HCT116 (cell line): Measurements from ENCODE around the gene DMAC1. TPM values are rescaled to one million over a fixed set of nuclear protein-coding genes. Genes with fewer than 3 reads are reported as not detected.

Experiments used
- ATAC-seq: fragments of 200-7000 bp; cut with Tn5 transposase; 2 replicates; pipeline ENCODE4 v1.9.1; 2020; ENCODE audit warnings: mild to moderate bottlenecking, moderate library complexity
- BruUV-seq: library from RNA; stranded (reverse); fragments of 400-500 nt; replicated peaks from 2 replicates; lab custom pipeline; 2021; lab: Mats Ljungman, UMichigan
- CTCF ChIA-PET: fragments of 300-600 bp; sonication (Branson Sonifier 250); formaldehyde crosslinking; loops from one replicate; lab custom pipeline; 2021; ENCODE audit warnings: antibody characterized with exemption; lab: Charles Lee
- POLR2A ChIA-PET: fragments of 300-600, 350-600 bp; sonication (Branson Sonifier 250); formaldehyde crosslinking; loops from one replicate; lab custom pipeline; 2021; ENCODE audit warnings: antibody characterized with exemption; lab: Charles Lee
- RAD21 ChIA-PET, 2 experiments: fragments of 300-600 bp; sonication (Branson Sonifier 250); formaldehyde crosslinking; loops; one replicate each; lab custom pipeline; 2023; ENCODE audit warnings: low total read pairs in 2 of 2; ENCODE audit not compliant: uncharacterized antibody in 2 of 2, unreplicated experiment in 2 of 2, low non-redundant PET in 1 of 2; lab: Charles Lee
- DNase-seq: peaks from one replicate; pipeline ENCODE4 v3.0.0-alpha.2; 2010; ENCODE audit warnings: low read depth, low spot score
- H2AFZ ChIP-seq: fragments of 200-600 bp; shearing (Covaris generic), sonication (generic); 2 replicates; pipeline ENCODE4 v1.6.1; 2017; ENCODE audit warnings: low read depth, mixed run types, mixed read lengths, antibody characterized with exemption, low read length; ENCODE audit not compliant: poor library complexity, severe bottlenecking
- H3K27ac ChIP-seq: 2 replicates; pipeline ENCODE4 v1.5.1; 2012; ENCODE audit warnings: low read depth, low read length
- H3K27me3 ChIP-seq: fragments of 200-600 bp; sonication (generic); 2 replicates; pipeline ENCODE4 v1.6.1; 2016; ENCODE audit warnings: mixed run types, low read length, mixed read lengths; ENCODE audit not compliant: insufficient read depth
- H3K36me3 ChIP-seq, 2 experiments: fragments of 200-500 bp in 1 of 2; fragments of 200-600 bp in 1 of 2; sonication (Bioruptor generic) in 1 of 2; sonication (generic) in 1 of 2; 2 replicates each; pipeline versions ENCODE4 v1.5.1 to v1.6.1; 2014 to 2016; ENCODE audit warnings: low read length in 2 of 2, inconsistent platforms in 1 of 2, mixed read lengths in 1 of 2, mixed run types in 1 of 2; ENCODE audit not compliant: insufficient read depth in 2 of 2, control insufficient read depth in 1 of 2
- H3K4me1 ChIP-seq, 2 experiments: fragments of 200-600 bp in 1 of 2; sonication (generic) in 1 of 2; 2 replicates each; pipeline versions ENCODE4 v1.5.1 to v1.6.1; 2012 to 2017; ENCODE audit warnings: low read length in 2 of 2, inconsistent platforms in 1 of 2, mild to moderate bottlenecking in 1 of 2, mixed read lengths in 1 of 2, mixed run types in 1 of 2, moderate library complexity in 1 of 2; ENCODE audit not compliant: insufficient read depth in 2 of 2, control insufficient read depth in 1 of 2
- H3K4me2 ChIP-seq: fragments of 200-600 bp; sonication (generic); 2 replicates; pipeline ENCODE4 v1.6.1; 2017; ENCODE audit warnings: mixed run types, low read length, mixed read lengths
- H3K4me3 ChIP-seq, 2 experiments: fragments of 200-600 bp in 1 of 2; sonication (generic) in 1 of 2; replicated peaks in 1 of 2; 2 replicates each; pipeline ENCODE4 v1.5.1; 2011 to 2016; ENCODE audit warnings: low read length in 2 of 2, control low read depth in 1 of 2, low read depth in 1 of 2, mild to moderate bottlenecking in 1 of 2, mixed read lengths in 1 of 2, mixed run types in 1 of 2
- H3K79me2 ChIP-seq: fragments of 200-600 bp; sonication (generic); 2 replicates; pipeline ENCODE4 v1.6.1; 2017; ENCODE audit warnings: mild to moderate bottlenecking, mixed run types, low read length, moderate library complexity, mixed read lengths; ENCODE audit not compliant: insufficient read depth
- H3K9ac ChIP-seq: fragments of 200-600 bp; sonication (generic); 2 replicates; pipeline ENCODE4 v1.6.1; 2016; ENCODE audit warnings: low read length, mixed read lengths
- H3K9me2 ChIP-seq: fragments of 200-600 bp; sonication (generic), shearing (Covaris generic); 2 replicates; pipeline ENCODE4 v1.6.1; 2017; ENCODE audit warnings: mixed run types, mild to moderate bottlenecking, moderate library complexity; ENCODE audit not compliant: insufficient read depth
- H3K9me3 ChIP-seq, 2 experiments: fragments of 200-500 bp in 1 of 2; fragments of 200-600 bp in 1 of 2; sonication (Bioruptor generic) in 1 of 2; sonication (generic) in 1 of 2; 2 replicates each; pipeline ENCODE4 v1.6.1; 2014 to 2017; ENCODE audit warnings: low read length in 2 of 2, mixed read lengths in 2 of 2, inconsistent platforms in 1 of 2, low read depth in 1 of 2, mild to moderate bottlenecking in 1 of 2, mixed run types in 1 of 2, moderate library complexity in 1 of 2; ENCODE audit not compliant: control insufficient read depth in 1 of 2, insufficient read depth in 1 of 2
- H4K20me1 ChIP-seq: fragments of 200-600 bp; sonication (generic), shearing (Covaris generic); 2 replicates; pipeline ENCODE4 v1.6.1; 2017; ENCODE audit warnings: mixed run types, mild to moderate bottlenecking, moderate library complexity; ENCODE audit not compliant: insufficient read depth
- EGR1 ChIP-seq: IDR thresholded peaks from 2 replicates; pipeline ENCODE4 v1.6.1; 2012; ENCODE audit warnings: low read depth
- ELF1 ChIP-seq: IDR thresholded peaks from 2 replicates; pipeline ENCODE4 v1.6.1; 2012; ENCODE audit warnings: low read depth, borderline replicate concordance
- FOSL1 ChIP-seq: IDR thresholded peaks from 2 replicates; pipeline ENCODE4 v1.6.1; 2012; ENCODE audit warnings: low read depth
- JUND ChIP-seq: IDR thresholded peaks from 2 replicates; pipeline ENCODE4 v1.6.1; 2012
- POLR2A ChIP-seq: IDR thresholded peaks from 2 replicates; pipeline ENCODE4 v1.7.0; 2011; ENCODE audit warnings: borderline replicate concordance; ENCODE audit not compliant: insufficient read depth, insufficient read length; ENCODE audit errors: extremely low read depth
- POLR2AphosphoS5 ChIP-seq: IDR thresholded peaks from 2 replicates; pipeline ENCODE4 v1.6.1; 2011; ENCODE audit warnings: mild to moderate bottlenecking, low read depth, low read length, moderate library complexity
- SIN3A ChIP-seq: IDR thresholded peaks from 2 replicates; pipeline ENCODE4 v1.6.1; 2012; ENCODE audit warnings: low read depth
- SRF ChIP-seq: IDR thresholded peaks from 2 replicates; pipeline ENCODE4 v1.6.1; 2012; ENCODE audit warnings: low read depth
- TCF7L2 ChIP-seq: IDR thresholded peaks from 2 replicates; pipeline ENCODE4 v1.7.0; 2011; ENCODE audit warnings: borderline replicate concordance, inconsistent platforms; ENCODE audit not compliant: insufficient read depth, insufficient read length; ENCODE audit errors: extremely low read depth
- ZFX ChIP-seq: fragments of 450-650 bp; IDR thresholded peaks from 2 replicates; pipeline ENCODE4 v1.6.1; 2017
- intact Hi-C: fragments of 100-400 bp; cut with micrococcal nuclease; formaldehyde crosslinking; loops from 2 replicates; pipeline ENCODE4 v1.10.0; 2022
- total RNA-seq: library from RNA; stranded (reverse); gene quantifications from one replicate; pipeline ENCODE4 v1.2.1, GENCODE V29; 2021; ENCODE audit not compliant: unreplicated experiment
- TF ChIP-seq, protein P1 (sequence below): IDR thresholded peaks from 2 replicates; pipeline ENCODE4 v1.6.1; 2011; ENCODE audit warnings: mild to moderate bottlenecking, low read length, moderate library complexity; ENCODE audit not compliant: insufficient replicate concordance; ENCODE audit errors: extremely low read depth
- TF ChIP-seq, protein P2 (sequence below): IDR thresholded peaks from 2 replicates; pipeline ENCODE4 v1.6.1; 2012; ENCODE audit warnings: low read depth
- TF ChIP-seq, protein P3 (sequence below), 3 experiments: fragments of 200-600 bp in 1 of 3; sonication (generic) in 1 of 3; IDR thresholded peaks in 2 of 3; conservative IDR thresholded peaks in 1 of 3; 2 replicates each; pipeline ENCODE4 v1.5.1; 2012 to 2017; ENCODE audit warnings: low read depth in 2 of 3, low read length in 2 of 3, antibody characterized with exemption in 1 of 3, borderline replicate concordance in 1 of 3, control low read depth in 1 of 3, mild to moderate bottlenecking in 1 of 3, mixed read lengths in 1 of 3, mixed run types in 1 of 3, moderate library complexity in 1 of 3; ENCODE audit not compliant: insufficient read depth in 1 of 3

DMAC1 gene
- total RNA-seq, 1 experiment from 2014 or later = 39.1 TPM

DNA sequence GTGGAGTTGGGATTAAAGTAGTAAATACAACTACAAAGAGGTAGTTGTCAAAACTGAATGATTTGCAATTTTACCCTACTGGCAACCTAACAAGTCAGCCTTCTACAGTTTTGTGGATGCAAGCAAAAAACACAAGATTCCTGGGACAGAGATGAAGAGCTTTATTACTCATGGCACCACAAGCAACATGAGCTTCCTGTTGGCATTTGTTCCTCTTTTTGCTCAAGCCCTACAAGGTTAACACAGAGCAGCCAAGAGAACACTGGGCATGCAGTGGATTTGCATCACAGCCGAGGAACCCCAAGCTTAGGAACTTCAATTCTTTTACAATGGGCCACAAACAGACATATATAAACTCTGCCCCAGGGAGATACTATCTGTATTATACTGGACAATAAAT lies 28.8 kb upstream of the DMAC1 start:
- no peaks in the 10 kb centered on the region for H3K79me2 ChIP-seq
- H3K4me3 ChIP-seq = no peak overlapping the region
- H3K4me1 ChIP-seq = no peaks in the 10 kb centered on the region
- no peaks in the 10 kb centered on the region for H3K36me3 ChIP-seq
- H3K9me3 ChIP-seq = no peaks in the 10 kb centered on the region
- intact Hi-C loops = no loop called here
- no peaks in the 10 kb centered on the region for H4K20me1 ChIP-seq
- H3K27ac ChIP-seq = no peak overlapping the region
- no peaks in the 10 kb centered on the region for H3K27me3 ChIP-seq
- no peak for TF ChIP-seq EGR1
- no peak overlapping the region for H3K9ac ChIP-seq
- no peak overlapping the region for H2AFZ ChIP-seq
- H3K4me2 ChIP-seq = no peak overlapping the region
- POLR2A ChIA-PET = no interaction called here
- no peak for DNase-seq
- BruUV-seq = no TSS peak
- no peaks in the 10 kb centered on the region for H3K9me2 ChIP-seq
- RAD21 ChIA-PET = no interaction called here
- ATAC-seq = no peak
- CTCF ChIA-PET = no interaction called here

DNA sequence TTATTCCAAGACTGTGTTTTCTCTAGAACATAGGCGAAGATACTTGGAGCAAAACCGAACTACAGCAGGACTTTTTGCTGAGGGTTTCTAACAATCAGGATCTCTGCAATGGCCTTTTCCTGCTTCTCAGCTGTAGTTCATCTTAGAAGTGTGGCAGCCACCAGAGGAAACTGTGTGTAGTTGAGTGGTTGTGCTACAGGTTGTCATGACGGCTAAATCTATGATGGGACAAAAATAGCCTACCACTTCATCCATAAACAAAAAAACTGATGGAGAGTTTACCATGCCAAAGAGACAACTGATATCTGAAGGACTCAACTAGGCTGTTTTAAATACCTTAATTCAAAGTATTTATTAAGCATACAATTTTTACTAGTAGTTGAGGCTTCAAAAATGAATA lies 28.2 kb upstream of the DMAC1 start:
- BruUV-seq = no TSS peak
- no peaks in the 10 kb centered on the region for H3K4me1 ChIP-seq
- H3K4me2 ChIP-seq = no peak overlapping the region
- CTCF ChIA-PET = no interaction called here
- RAD21 ChIA-PET = no interaction called here
- ATAC-seq = no peak
- intact Hi-C loops = no loop called here
- H4K20me1 ChIP-seq = no peaks in the 10 kb centered on the region
- H3K9ac ChIP-seq = no peak overlapping the region
- POLR2A ChIA-PET = no interaction called here
- H3K27ac ChIP-seq = no peak overlapping the region
- no peaks in the 10 kb centered on the region for H3K9me3 ChIP-seq
- TF ChIP-seq, protein P1, sequence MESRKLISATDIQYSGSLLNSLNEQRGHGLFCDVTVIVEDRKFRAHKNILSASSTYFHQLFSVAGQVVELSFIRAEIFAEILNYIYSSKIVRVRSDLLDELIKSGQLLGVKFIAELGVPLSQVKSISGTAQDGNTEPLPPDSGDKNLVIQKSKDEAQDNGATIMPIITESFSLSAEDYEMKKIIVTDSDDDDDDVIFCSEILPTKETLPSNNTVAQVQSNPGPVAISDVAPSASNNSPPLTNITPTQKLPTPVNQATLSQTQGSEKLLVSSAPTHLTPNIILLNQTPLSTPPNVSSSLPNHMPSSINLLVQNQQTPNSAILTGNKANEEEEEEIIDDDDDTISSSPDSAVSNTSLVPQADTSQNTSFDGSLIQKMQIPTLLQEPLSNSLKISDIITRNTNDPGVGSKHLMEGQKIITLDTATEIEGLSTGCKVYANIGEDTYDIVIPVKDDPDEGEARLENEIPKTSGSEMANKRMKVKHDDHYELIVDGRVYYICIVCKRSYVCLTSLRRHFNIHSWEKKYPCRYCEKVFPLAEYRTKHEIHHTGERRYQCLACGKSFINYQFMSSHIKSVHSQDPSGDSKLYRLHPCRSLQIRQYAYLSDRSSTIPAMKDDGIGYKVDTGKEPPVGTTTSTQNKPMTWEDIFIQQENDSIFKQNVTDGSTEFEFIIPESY = no peak
- TF ChIP-seq POLR2AphosphoS5 = no peak
- TF ChIP-seq ELF1 = no peak
- TF ChIP-seq, protein P2, sequence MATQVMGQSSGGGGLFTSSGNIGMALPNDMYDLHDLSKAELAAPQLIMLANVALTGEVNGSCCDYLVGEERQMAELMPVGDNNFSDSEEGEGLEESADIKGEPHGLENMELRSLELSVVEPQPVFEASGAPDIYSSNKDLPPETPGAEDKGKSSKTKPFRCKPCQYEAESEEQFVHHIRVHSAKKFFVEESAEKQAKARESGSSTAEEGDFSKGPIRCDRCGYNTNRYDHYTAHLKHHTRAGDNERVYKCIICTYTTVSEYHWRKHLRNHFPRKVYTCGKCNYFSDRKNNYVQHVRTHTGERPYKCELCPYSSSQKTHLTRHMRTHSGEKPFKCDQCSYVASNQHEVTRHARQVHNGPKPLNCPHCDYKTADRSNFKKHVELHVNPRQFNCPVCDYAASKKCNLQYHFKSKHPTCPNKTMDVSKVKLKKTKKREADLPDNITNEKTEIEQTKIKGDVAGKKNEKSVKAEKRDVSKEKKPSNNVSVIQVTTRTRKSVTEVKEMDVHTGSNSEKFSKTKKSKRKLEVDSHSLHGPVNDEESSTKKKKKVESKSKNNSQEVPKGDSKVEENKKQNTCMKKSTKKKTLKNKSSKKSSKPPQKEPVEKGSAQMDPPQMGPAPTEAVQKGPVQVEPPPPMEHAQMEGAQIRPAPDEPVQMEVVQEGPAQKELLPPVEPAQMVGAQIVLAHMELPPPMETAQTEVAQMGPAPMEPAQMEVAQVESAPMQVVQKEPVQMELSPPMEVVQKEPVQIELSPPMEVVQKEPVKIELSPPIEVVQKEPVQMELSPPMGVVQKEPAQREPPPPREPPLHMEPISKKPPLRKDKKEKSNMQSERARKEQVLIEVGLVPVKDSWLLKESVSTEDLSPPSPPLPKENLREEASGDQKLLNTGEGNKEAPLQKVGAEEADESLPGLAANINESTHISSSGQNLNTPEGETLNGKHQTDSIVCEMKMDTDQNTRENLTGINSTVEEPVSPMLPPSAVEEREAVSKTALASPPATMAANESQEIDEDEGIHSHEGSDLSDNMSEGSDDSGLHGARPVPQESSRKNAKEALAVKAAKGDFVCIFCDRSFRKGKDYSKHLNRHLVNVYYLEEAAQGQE = no peak
- TF ChIP-seq ZFX = no peak
- no peak for TF ChIP-seq SIN3A
- no peak for TF ChIP-seq FOSL1
- no peak for TF ChIP-seq JUND
- TF ChIP-seq TCF7L2 = no peak
- no peak for TF ChIP-seq POLR2A
- TF ChIP-seq, protein P3, sequence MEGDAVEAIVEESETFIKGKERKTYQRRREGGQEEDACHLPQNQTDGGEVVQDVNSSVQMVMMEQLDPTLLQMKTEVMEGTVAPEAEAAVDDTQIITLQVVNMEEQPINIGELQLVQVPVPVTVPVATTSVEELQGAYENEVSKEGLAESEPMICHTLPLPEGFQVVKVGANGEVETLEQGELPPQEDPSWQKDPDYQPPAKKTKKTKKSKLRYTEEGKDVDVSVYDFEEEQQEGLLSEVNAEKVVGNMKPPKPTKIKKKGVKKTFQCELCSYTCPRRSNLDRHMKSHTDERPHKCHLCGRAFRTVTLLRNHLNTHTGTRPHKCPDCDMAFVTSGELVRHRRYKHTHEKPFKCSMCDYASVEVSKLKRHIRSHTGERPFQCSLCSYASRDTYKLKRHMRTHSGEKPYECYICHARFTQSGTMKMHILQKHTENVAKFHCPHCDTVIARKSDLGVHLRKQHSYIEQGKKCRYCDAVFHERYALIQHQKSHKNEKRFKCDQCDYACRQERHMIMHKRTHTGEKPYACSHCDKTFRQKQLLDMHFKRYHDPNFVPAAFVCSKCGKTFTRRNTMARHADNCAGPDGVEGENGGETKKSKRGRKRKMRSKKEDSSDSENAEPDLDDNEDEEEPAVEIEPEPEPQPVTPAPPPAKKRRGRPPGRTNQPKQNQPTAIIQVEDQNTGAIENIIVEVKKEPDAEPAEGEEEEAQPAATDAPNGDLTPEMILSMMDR (IDR thresholded peaks at IDR 0.05 in 2 of 3, conservative IDR thresholded peaks at IDR 0.05 in 1 of 3; ENCODE audit: borderline replicate concordance in 1 of 3, insufficient read depth in 1 of 3, low read depth in 2 of 3, low read length in 2 of 3) = no peak
- TF ChIP-seq SRF = no peak
- no peak for DNase-seq
- no peaks in the 10 kb centered on the region for H3K36me3 ChIP-seq
- H3K9me2 ChIP-seq = no peaks in the 10 kb centered on the region
- H3K4me3 ChIP-seq = no peak overlapping the region
- no peaks in the 10 kb centered on the region for H3K27me3 ChIP-seq
- no peak overlapping the region for H2AFZ ChIP-seq
- H3K79me2 ChIP-seq = no peaks in the 10 kb centered on the region
